Esophagus squamous epithelium (tissue), 4 donors: ENCODE measurements around the gene PSMB5.

ENCODE experiments used
- CTCF ChIP-seq, 6 experiments: fragments of 450-650 bp in 4 of 6; fragments of 200-600 bp in 2 of 6; sonication (generic) in 2 of 6; IDR thresholded peaks; one replicate each; pipeline ENCODE4 v1.5.1; 2016 to 2019; ENCODE audit warnings: antibody characterized with exemption in 6 of 6, mild to moderate bottlenecking in 4 of 6, moderate library complexity in 4 of 6
- POLR2A ChIP-seq, 4 donors: fragments of 450-650 bp; IDR thresholded peaks; one replicate each; pipeline ENCODE4 v1.6.1; 2017; ENCODE audit warnings: antibody characterized with exemption in 4 of 4, mild to moderate bottlenecking in 4 of 4, moderate library complexity in 3 of 4

- no peak for TF ChIP-seq CTCF (IDR thresholded peaks at IDR 0.05)
- no peak for TF ChIP-seq POLR2A (IDR thresholded peaks at IDR 0.05)
Observed at GRCh38 chr14:23071921-23072539, 37.3 kb upstream of the PSMB5 start.
